ENCODE measurements around the gene PDE11A. TPM values are rescaled to one million over a fixed set of nuclear protein-coding genes. Genes with fewer than 3 reads are reported as not detected.

Gene PDE11A
- total and polyA plus RNA-seq, 2 of the 8 experiments (the other 6 are each of a cell fraction or from before 2014, with no cell fraction given), result 0.19 to 0.23 TPM

GRCh38 chr2:178114462-178114861 is 41.9 kb upstream of the PDE11A start:
- no peak for TF ChIP-seq GABPA (IDR thresholded peaks at IDR 0.05; ENCODE audit: borderline replicate concordance, insufficient read depth, low read length)
- TF ChIP-seq SIX5 (IDR thresholded peaks at IDR 0.05; ENCODE audit: low read depth, low read length), result no peak
- TF ChIP-seq SAP30 (IDR thresholded peaks at IDR 0.05; ENCODE audit: insufficient read depth, insufficient replicate concordance, low read length), result no peak
- TF ChIP-seq RAD21 (IDR thresholded peaks at IDR 0.05 in 1 of 2, conservative IDR thresholded peaks at IDR 0.05 in 1 of 2; ENCODE audit: low read depth in 2 of 2, low read length in 2 of 2), result no peak
- TF ChIP-seq GTF2F1 (IDR thresholded peaks at IDR 0.05; ENCODE audit: borderline replicate concordance, low read depth, low read length), result no peak
- TF ChIP-seq EZH2 (IDR thresholded peaks at IDR 0.05; ENCODE audit: low read depth, low read length, severe bottlenecking), result no peak
- no peak for TF ChIP-seq MAFK (IDR thresholded peaks at IDR 0.05; ENCODE audit: low read depth, low read length)
- TF ChIP-seq MAX (IDR thresholded peaks at IDR 0.05), result no peak
- no peak for TF ChIP-seq KDM4A (IDR thresholded peaks at IDR 0.05; ENCODE audit: low read depth, low read length, severe bottlenecking)
- TF ChIP-seq SIRT6 (IDR thresholded peaks at IDR 0.05; ENCODE audit: low read length), result no peak
- Histone ChIP-seq H3K23ac (ENCODE audit: insufficient read length) (no peak overlapping the region), H3K9me3 (ENCODE audit: insufficient read depth in 2 of 2, low read depth in 1 of 2, low read length in 1 of 2) (no peaks in the 10 kb centered on the region), H4K20me1 (replicated peaks in 1 of 2; ENCODE audit: control insufficient read depth in 1 of 2, insufficient read depth in 2 of 2, low read length in 2 of 2) (no peaks in the 10 kb centered on the region), H3K9ac (replicated peaks in 1 of 4; ENCODE audit: extremely low read depth in 1 of 4, low read depth in 3 of 4, low read length in 3 of 4) (no peak overlapping the region), H3K79me2 (ENCODE audit: control insufficient read depth in 1 of 2, insufficient read depth in 2 of 2, low read length in 2 of 2) (peaks cover 0 to 3% of the 10 kb centered on the region in 2 experiments; a peak in 1 of 4 replicates), H2BK15ac (ENCODE audit: low read length) (no peak overlapping the region), H2BK12ac (ENCODE audit: low read depth, low read length) (no peak overlapping the region), H2AK5ac (ENCODE audit: low read depth, low read length) (no peak overlapping the region), H4K8ac (ENCODE audit: extremely low read depth, insufficient read depth, low read length) (no peak overlapping the region), H3K36me3 (ENCODE audit: control insufficient read depth in 2 of 4, insufficient read depth in 4 of 4, low read length in 3 of 4) (no peaks in the 10 kb centered on the region), H3K56ac (replicated peaks; ENCODE audit: insufficient read length, low read depth, low read length) (no peak overlapping the region), H3K18ac (ENCODE audit: extremely low read depth, low read length) (no peak overlapping the region), H4K91ac (replicated peaks; ENCODE audit: insufficient read length, low read length) (no peak overlapping the region), H3K4me1 (replicated peaks in 1 of 4; ENCODE audit: control insufficient read depth in 3 of 4, insufficient read depth in 4 of 4, low read length in 3 of 4) (peaks cover 0 to 4% (median 0%) of the 10 kb centered on the region in 4 experiments; a peak in 1 of 7 replicates), H2BK20ac (ENCODE audit: low read length) (no peak overlapping the region), H3K27me3 (replicated peaks in 1 of 4; ENCODE audit: control insufficient read depth in 3 of 4, extremely low read depth in 1 of 4, insufficient read depth in 3 of 4, low read length in 3 of 4) (no peaks in the 10 kb centered on the region), H3K4me2 (ENCODE audit: insufficient read depth in 1 of 2, low read depth in 2 of 2, low read length in 2 of 2) (no peak overlapping the region), H4K5ac (ENCODE audit: insufficient read length, low read depth, low read length) (no peak overlapping the region), H3K79me1 (ENCODE audit: low read depth, low read length) (no peaks in the 10 kb centered on the region), H3K4ac (replicated peaks; ENCODE audit: insufficient read length, low read depth, low read length) (no peak overlapping the region), H3K27ac (ENCODE audit: low read depth, low read length) (no peak overlapping the region), H3K4me3 (ENCODE audit: extremely low read depth in 1 of 4, insufficient read depth in 2 of 4, low read depth in 3 of 4, low read length in 4 of 4) (no peak overlapping the region), H3K23me2 (ENCODE audit: low read depth, low read length) (peaks cover 8% of the 10 kb centered on the region; the same call in 1 of the 2 replicates), H3K14ac (ENCODE audit: insufficient read length) (no peak overlapping the region), H2BK120ac (replicated peaks; ENCODE audit: low read depth, low read length) (no peak overlapping the region), H2AFZ (ENCODE audit: low read length) (no peak overlapping the region), H2BK5ac (ENCODE audit: low read depth, low read length) (no peak overlapping the region)
- 96% methylated on average over 2 of the region's 2 CpGs; no CpG with 5 or more reads in 1 of the 2 experiments for WGBS, 2 experiments (ENCODE audit: extremely low coverage in 1 of 2, insufficient coverage in 1 of 2, insufficient read length in 1 of 2, insufficient replicate concordance in 2 of 2, low coverage in 1 of 2, low lambda C conversion rate in 2 of 2, missing lambda C conversion rate in 1 of 2)
- POLR2A ChIA-PET (ENCODE audit: partially characterized antibody), result no interaction called here
- CTCF ChIA-PET (ENCODE audit: partially characterized antibody), result interaction anchor here (0.7 to 5.4 kb wide), 5 partner anchors 9 to 304 kb away, joined by 3 to 65 read pairs (median 3); no protein-coding TSS in a partner anchor
- FAIRE-seq, result no peak
- DNase-seq (ENCODE audit: low read depth in 1 of 2, low spot score in 2 of 2), result no peak

Measured in H1 (cell line).